HG03159 (cell line): Measurements from ENCODE around the gene IGSF21.

Experiments
- ATAC-seq: cut with Tn5 transposase; IDR thresholded peaks from one replicate; pipeline ENCODE4 v1.9.1; 2021; ENCODE audit warnings: mild to moderate bottlenecking, moderate library complexity; ENCODE audit not compliant: unreplicated experiment

The IGSF21 gene

DNA sequence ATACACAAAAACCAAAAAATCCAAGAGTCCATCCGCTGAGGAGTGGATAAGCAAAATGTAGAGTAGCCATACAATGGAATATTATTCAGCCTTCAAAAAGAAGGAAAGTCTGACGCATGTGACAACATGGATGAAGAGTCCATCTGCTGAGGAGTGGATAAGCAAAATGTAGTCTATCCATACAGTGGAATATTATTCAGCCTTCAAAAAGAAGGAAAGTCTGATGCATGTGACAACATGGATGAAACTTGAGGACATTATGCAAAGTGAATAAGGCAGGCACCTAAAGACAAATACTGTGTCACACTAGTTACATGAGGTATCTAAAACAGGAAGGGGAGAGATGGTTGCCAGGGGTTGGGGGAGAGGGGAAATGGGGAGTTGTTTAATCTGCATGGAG, 14.0 kb upstream of the IGSF21 start:
- no peak for ATAC-seq

DNA sequence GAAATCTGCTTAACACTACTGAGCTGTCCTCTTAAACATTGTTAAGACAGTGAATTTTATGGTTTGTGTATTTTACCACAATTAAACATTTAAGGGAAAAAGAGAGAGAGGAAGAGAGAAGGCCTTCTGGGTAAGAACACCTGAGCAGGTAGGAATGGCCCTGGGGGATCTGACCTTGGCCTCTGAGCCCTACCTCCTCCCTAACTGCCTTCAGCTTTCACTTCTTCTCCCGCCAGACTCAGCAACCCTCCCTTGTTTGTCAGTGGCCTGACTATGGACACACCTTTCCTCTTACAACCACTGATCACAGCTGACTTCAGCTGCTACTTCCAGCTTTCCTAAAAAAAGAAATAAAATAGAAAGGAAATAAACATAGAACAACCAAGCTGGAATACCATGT, 13.5 kb upstream of the IGSF21 start:
- no peak for ATAC-seq

DNA sequence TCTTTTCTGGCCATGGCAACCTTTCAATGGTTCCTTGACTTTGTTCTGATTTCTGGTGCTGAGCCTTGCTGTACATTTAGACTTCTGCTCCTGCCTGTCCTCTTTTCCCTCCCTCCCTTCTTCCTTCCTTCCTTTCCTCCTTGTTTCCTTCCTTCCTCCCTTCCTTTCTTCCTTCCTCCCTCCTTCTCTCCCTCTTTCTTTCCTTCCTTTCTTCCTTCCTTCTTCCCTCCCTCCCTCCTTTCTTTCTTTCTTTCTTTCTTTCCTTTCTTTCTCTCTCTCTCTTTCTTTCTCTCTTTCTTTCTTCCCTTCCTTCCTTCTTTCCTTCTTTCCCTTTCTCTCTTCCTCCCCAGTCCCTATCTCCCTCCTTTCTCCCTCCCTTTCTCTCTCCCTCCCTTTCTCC, 10.4 kb upstream of the IGSF21 start:
- ATAC-seq = no peak

DNA sequence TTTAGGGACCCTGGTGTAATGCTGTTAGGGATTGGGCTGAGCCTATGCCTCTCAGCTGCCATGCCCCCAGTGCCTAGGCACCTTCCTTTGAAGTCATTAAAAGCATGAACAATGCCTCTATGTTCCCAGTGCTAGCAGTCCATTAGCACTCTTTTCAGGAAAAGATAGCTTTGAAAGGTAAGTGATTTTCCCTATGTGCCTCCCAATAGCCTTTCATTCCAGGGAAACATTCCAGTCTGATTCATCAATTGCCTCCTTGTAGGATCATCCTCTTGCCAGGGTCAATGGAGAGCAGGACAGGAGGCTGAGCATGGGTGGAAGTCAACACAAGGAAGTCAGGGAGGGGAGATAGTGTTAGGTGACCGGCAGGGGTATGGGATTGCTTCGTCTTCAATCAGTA, 8.6 kb upstream of the IGSF21 start:
- no peak for ATAC-seq

DNA sequence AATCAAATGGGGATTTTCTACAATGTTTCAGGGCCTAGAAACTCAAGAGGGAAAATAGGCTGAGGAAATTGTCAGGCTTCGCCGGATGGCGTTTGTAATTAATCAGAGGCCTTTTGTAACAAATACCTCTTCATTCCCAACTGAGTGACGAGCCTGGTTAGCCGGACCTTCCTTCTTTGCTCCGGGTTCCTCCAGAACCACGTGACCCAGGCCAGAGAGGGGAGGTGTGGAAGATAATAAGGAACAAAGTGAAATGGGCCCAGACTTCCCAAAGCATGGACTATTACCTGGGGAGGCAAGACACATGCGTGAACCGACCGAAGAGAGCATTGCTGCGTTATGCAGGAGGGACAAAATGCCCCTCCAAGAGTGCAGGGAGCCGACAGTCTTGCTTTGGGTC, 7.5 kb upstream of the IGSF21 start:
- no peak for ATAC-seq

DNA sequence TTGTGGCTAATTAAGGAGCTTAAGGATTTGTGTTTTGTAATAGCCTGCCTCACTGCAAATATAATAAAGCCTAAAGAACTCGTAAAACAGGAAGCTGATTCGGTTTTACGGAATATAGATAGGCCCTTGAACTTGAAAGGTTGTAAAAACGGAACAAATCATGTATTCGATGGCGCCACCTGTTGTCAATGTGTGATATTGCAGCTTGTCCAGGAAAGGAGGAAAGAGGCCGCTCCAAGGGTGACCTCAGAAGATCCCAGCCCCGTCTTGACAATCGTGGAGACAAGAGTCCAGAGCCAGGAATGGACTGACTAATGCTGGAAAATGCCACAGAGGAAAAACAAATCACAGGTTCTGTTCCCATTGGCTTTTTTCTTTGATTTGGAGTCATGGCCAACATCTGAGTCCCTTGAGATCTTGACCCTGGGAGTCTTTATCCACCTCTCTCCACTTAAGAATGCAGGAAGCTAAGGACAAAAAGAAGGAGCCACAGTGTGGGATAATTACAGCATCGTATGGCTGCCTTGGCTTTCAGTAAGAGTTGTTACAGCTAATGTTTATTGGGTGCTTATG, 7.0 kb upstream of the IGSF21 start:
- no peak for ATAC-seq

DNA sequence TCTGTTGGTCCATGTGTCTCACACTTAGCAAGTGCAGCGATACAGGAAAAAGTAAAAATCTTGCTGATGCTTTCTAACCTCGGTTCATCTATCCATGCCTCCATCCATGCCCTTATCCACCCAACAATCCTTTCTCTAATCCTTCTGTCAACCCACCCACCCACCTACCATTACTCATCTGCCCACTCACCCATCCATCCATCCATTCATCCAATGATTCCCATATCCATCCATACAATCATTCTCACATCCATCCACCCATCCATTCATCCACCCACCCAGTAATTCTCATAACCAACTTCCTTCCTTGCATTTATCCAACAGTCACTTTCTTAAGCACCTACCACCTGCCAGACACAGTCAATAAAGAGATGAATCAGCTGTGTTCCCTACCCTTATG, 6.1 kb upstream of the IGSF21 start:
- no peak for ATAC-seq

DNA sequence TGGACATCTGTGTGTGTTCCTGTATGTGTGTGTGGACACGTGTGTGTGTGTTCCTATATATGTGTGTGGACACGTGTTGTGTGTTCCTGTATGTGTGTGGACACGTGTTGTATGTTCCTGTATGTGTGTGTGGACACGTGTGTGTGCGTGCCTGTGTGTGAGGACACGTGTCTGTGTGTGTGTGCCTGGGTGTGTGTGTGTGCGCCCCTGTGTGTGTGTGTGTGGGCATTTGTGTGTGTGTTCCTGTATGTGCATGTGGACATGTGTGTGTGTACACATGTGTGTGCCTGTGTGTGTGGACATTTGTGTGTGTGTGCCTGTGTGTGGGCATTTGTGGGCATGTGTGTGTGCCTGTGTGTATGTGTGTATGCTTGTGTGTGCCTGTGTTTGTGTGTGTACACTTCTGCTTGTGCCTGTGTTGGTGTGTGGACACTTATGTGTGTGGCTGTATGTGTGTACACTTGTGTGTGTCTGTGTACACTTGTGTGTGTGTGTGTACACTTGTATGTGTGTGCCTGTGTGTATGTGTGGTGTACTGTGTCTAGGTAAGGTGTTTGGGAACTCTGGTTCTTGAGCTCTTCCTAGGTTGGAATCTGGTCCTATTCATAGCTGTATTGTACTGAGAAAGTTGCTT, 3.7 kb upstream of the IGSF21 start:
- no peak for ATAC-seq

DNA sequence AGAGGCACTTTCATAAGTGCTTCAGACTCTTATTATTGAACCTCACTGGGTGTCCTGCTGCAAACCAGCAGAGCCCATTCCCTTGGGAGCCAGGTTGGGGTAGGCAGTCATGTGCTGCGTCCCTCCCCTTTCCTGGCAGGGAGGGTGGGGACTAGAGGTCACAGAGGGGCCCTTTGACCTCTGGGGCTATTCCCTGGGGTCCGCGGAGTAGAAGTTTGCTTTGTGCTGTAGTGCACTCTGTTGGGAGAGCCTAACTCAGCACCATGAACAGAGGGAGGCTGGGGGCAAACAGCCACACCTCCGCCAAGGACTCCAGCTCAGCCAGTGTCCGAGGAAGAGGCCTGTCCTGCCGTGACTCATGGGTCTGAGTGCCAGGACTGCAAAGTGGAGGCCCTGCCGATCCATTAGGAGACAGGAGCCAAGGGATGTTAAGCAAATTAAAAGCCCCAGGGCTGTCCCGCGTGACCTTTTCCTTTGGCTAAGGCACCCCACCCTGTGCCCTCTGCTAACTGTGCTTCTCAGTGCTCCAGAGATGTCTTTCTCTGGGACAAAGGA, 3.0 kb upstream of the IGSF21 start:
- ATAC-seq = no peak

DNA sequence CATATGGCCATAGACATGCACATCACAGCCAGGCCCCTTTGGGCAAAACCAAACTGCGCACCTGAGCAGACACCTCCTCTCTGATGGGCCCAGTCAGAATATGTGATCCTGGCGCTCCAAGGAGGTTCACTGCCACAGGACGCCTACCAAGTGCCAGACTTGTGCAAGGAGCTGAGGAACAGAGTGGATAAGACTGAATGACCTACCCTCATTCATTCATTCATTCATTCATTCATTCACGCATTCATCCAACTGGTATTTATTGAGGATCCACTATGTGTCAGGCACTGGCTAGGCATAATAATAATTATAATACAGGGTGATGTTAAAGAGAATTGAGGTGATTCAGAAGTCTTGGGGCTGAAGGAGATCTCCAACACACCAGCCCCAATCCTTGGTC, 2.4 kb upstream of the IGSF21 start:
- no peak for ATAC-seq

DNA sequence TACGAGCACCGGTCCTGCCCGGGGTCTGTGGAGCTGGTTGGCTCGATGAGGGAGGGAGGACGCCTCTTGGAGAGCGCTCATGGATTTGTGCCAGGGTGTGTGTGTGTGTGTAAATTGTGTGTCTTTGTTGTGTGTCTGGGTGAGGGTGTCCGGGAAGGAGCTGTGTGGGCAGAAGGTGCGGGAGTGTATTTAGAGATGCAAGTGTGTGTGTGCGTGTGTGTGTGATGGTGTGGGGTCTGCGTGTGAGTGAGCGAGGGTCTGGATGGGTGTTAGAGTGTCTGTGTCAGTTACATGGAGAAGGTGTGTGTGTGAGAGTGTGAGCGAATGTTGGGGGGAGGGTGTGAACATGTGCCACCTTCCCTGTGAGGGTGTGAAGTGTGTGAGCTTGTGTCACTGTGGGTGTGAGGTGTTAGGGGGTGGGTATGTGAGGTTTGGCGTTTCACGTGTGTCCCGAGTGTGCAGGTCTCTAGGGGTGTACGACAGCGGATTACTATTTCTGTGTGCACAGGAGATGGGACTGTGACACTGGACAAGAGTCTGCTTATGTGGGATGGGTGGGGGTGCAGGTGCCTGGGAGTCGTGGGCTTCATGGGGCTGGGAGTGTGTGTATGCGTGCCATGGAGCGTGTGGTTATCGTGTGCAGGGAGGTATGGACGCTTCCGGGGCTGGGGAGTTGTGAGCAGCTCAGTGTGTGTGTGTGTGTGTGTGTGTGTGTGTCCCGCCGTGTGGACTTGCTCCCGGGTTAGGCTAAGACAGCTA, 880 bp downstream of the IGSF21 start:
- ATAC-seq = no peak

DNA sequence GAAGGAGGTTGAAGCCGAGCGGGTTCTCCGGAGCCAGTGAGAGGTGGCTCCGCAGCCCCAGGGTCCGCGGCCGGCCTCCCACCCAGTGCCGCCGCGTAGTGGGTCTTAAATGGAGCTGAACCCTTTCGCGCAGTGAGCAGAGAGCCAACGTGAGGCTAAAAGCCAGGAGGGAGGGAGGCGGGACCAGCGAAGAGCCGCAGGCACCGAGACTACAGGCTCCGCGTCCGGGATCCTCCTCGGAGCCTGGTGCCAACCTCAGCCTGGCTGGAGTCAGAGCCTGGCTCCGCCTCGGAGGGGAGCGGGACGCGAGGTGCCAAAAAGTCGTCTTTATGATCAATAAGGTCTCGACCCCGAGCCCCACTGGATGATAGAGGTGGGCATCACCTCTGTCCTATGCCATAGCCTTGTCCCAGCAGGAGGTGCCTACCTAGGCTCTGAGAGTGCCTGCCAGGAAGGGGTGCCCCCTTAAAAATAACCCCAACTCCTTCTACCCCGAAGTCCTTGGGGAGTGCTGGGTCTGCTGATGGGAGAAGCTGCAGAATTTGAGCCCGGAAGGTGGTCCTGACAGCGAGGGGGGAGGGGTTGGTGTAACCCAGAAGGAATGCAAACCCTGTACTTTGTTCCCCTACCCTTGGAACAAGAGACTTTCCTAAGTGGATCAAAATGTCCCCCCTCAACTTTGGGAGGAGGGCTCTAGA, 1.6 kb downstream of the IGSF21 start:
- ATAC-seq = no peak

DNA sequence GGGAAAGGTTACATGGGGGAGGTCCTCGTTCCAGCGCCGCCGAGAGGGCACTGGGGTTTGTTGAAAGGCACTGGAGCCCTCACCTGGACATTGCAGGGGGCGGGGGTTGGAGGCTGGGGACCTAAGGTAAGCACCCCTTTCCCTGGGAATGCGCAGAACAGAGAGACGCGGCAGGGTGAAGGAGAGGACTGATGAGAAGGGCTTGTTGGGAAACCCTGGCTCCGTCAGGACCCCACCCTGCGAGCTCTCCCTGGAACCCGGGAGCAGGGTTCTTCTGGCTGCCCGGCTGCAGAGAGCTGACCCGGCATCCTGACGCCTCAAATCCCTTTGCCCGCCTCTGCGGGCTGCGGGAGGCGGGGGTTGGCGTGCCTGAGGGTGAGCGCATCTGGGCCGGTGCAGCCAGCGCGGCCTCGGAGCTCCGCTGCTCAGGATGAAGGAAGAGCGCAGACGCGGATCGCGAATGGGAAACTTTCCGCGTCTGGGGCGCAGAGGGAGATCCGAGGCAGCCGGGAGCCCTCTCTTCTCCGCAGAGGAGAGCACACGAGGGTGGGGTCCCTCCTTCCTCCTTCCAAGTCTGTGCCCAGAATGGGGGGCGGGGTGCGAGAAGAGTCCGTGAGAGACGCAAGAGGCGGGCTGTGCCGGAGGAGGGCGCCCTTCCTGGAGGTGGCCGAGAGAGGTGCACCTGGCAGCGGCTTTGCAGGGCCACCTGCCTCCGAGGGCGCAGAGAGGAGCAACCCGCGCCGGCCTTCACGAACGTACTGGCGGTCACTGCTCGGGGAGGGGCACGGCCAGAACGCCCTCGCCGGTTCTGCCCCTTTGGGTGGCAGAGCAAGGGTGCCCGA, 2.4 kb downstream of the IGSF21 start:
- no peak for ATAC-seq

DNA sequence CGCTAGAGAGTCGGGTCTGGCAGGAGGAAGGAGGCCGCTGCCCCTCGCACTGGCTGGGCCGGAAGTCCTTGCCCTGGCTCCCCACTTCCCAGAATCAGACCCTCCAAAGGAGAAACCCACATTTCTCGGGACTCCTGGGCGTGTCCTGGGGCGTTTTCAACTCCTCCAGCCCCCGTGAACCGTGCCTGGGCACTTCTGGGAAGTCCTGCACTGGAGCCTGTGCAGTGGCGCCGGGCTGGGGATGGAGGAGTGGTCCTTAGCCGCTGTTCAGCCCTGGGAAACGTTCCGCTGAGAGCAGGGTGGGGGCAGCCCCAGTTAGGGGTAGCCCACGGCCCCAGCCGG, 3.0 kb downstream of the IGSF21 start:
- ATAC-seq = no peak

DNA sequence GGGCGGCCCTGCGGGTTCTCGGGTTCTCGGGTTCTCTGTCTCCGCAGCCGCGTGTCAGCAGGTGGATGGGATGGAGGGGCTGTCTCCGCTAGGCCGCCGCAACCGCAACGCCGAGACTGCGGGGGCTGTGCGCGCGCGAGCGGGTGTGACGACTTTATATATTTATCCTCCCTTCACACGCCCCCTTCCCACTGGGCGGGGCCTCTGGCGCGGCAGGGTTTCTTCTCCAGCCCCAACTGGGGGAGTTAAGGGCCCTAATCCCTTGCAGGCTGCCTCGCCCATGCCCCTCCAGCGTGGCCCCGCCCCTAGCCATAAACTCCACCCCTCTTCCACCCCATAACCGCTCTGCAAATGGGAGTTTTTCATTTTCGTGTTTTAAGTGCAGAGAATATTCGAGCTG, 3.4 kb downstream of the IGSF21 start:
- ATAC-seq = no peak

DNA sequence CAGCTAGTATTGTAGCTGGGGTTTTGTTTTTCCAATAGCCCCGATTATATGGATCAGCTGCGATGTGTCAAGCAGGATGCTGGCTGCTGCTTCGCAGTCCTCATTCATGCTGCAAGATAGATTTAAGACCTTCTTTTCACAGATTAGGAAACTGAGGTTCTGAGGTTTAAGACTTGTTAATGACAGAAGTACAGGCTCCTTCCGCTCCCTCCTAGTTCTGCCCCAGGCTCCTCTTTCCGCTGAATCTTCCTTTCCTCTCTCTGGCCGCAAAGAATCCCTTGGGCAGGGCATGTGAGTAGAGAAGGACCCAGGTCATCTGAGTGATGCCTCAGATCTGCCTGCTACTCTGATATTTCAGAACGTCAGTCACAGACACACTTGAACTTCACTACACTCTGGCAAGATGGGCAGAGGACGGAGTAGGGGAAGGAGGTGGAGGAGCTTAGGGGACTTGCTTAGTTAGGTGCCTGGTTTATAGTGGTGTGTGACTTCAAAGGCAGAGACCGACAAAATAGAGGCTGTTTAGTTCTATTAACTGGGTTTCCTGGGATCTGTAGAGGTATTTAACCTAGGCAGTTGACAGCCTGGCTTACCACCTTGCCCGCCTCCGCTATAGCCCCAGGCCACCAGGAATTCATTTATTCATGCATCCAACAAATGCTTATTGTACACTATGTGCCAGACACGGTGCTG, 4.2 kb downstream of the IGSF21 start:
- no peak for ATAC-seq

DNA sequence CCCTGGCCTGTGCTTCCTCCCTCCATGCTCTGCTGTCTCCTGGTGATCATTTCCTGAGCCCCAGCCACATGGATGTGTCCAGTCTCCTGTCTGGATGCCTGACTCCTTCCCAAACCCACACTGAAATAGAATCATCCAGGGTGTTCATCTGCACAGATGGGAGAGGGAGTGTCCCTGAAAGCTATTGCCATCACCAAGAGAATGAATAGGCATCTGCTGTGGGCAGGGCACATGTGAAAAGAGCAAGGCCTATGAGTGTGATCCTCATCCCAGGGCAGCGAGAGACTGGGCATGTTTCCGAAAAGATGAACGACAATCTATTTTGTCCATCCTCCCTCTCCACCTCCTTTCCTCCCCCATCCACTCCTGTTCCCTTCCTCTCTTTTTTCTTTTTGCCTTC, 5.0 kb downstream of the IGSF21 start:
- ATAC-seq = no peak

DNA sequence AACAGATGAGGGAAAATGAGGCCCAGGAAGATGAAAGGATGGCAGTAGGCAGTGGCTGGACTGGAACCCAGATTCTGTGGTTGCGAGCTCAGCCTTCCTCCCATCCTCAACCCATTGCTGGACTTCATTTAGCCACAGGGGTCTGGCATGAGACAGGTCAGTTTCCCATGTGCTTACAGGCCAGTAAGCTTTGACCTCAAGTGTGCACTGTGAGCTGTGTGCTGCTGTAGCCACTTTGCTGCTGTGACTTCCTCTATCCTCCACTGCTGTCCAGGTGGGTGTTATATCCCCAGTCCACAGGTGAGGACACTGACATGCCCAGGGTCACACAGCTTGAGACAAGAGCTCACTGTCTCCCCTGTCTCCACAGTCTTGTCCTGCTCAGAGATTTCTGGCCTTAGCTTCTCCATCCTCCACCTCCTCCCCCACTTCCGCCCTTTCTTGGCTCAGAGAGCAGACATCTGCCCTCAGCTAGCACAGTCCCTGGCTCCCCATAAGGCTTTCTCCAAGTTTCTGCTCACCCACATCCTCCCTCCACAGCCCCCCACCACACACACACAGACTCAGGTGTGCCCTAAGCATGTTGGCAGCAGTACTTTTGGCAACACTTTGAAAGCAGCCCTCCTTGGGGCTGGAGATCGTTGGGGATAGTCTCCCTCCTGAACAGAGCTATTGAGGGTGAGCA, 7.3 kb downstream of the IGSF21 start:
- no peak for ATAC-seq

DNA sequence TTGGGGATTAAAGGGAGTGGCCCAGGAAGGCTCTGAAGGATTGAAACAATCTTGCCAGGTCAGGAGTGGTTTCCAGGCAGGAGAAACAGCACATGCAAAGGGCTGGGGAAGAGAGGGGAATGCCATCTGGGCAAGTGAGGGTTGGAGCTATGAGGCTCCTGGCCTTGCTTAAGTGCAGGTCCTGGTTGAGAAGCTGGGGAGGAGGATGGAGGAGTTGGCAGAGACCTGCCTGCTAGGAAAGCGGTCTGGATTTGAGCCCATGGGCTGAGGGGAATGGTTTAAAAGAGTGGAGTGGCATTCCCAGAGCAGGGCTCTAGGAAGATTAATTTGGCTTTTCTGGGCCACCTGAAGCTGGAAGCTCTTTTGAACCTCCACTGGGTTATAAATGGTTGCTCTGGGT, 9.2 kb downstream of the IGSF21 start:
- no peak for ATAC-seq

DNA sequence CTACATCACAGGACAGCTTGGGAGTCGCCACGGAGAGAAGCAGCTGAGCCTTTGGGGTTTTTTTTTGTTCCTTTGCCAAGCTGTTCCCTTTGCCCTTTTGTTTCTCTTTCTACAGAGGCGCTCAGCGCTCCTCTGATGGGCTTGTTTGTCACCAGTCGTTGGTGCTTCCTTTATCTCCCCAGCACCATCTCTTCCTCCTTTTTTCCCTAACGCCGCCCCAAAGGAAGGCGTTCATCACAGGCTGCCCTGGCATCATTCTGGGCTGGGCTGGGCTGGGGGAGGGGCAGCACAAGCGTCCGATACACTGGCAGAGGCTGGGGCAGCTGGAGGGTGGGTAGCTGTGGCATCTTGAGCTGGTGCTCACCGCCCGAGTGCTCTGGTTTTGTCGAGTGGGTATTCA, 10.5 kb downstream of the IGSF21 start:
- no peak for ATAC-seq
